Measurements from ENCODE around the gene PTPRF. TPM values are rescaled to one million over a fixed set of nuclear protein-coding genes. Genes with fewer than 3 reads are reported as not detected.

PTPRF gene
- total RNA-seq, 1 experiment from 2014 or later: 110 TPM

DNA sequence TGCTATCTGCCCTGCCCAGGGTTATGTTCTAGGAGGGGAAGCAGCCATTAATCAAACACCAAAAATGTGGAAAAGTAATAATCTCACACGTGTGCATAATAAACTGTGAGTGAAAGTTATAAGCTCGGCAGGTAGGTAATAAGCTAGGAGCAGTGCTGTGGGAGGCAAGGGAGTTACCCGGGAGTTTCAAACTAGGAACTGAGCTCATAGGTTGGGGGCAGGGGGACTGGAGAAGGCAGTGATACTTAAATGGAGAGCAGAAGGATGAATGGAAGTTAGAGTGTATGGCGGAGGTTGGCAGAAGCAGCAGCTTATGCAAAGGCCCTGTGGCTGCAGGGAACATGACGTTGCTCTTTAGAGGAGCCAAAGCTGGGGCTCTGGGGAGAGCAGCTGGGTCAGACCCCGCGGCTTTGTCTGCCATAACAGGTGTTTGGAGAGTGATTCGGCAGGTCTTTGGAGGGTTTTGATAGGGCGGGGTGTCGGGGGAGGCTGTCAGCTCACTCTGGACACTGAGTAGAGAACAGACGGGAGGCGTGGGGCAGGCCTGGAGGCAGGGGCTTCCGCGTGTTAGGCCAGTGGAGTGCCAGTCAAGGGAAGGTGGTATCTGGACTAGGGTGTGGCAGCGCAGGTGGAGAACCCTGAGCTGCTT, 20.0 kb downstream of the PTPRF start:
- no TSS peak for BruUV-seq (replicated peaks)
- TF ChIP-seq EZH2 (IDR thresholded peaks at IDR 0.05; ENCODE audit: borderline replicate concordance, low read depth, low read length, poor library complexity, severe bottlenecking): no peak
- TF ChIP-seq, protein P1, sequence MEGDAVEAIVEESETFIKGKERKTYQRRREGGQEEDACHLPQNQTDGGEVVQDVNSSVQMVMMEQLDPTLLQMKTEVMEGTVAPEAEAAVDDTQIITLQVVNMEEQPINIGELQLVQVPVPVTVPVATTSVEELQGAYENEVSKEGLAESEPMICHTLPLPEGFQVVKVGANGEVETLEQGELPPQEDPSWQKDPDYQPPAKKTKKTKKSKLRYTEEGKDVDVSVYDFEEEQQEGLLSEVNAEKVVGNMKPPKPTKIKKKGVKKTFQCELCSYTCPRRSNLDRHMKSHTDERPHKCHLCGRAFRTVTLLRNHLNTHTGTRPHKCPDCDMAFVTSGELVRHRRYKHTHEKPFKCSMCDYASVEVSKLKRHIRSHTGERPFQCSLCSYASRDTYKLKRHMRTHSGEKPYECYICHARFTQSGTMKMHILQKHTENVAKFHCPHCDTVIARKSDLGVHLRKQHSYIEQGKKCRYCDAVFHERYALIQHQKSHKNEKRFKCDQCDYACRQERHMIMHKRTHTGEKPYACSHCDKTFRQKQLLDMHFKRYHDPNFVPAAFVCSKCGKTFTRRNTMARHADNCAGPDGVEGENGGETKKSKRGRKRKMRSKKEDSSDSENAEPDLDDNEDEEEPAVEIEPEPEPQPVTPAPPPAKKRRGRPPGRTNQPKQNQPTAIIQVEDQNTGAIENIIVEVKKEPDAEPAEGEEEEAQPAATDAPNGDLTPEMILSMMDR (conservative IDR thresholded peaks at IDR 0.05; ENCODE audit: low read depth, low read length): no peak

GRCh38 chr1:43551396-43551888, 20.8 kb downstream of the PTPRF start:
- Histone ChIP-seq H3K36me3 (ENCODE audit: insufficient read depth, low read length, poor library complexity, severe bottlenecking) (peaks cover 20% of the 10 kb centered on the region), H3K27ac (ENCODE audit: low read depth, low read length, poor library complexity, severe bottlenecking) (no peak overlapping the region), H3K27me3 (replicated peaks; ENCODE audit: insufficient read depth, low read depth, low read length, poor library complexity) (no peaks in the 10 kb centered on the region), H3K9me3 (ENCODE audit: low read depth, low read length, poor library complexity, severe bottlenecking) (no peaks in the 10 kb centered on the region), H3K4me1 (ENCODE audit: insufficient read depth, low read length, poor library complexity, severe bottlenecking) (no peaks in the 10 kb centered on the region), H3K4me3 (ENCODE audit: low read depth, low read length, poor library complexity, severe bottlenecking) (no peak overlapping the region)
- no TSS peak for BruUV-seq (replicated peaks)
- no peak for DNase-seq (ENCODE audit: low spot score)
- intact Hi-C loops (cut with micrococcal nuclease; ENCODE audit: unreplicated experiment): no loop called here
- POLR2A ChIA-PET (ENCODE audit: low non-redundant PET): no interaction called here
- CTCF ChIA-PET: no interaction called here
- TF ChIP-seq, protein P1 (conservative IDR thresholded peaks at IDR 0.05; ENCODE audit: low read depth, low read length): no peak
- no peak for TF ChIP-seq EZH2 (IDR thresholded peaks at IDR 0.05; ENCODE audit: borderline replicate concordance, low read depth, low read length, poor library complexity, severe bottlenecking)

More for the DNA sequence above, 20.0 kb downstream of the PTPRF start:
- Histone ChIP-seq H3K36me3 (ENCODE audit: insufficient read depth, low read length, poor library complexity, severe bottlenecking) (peaks cover 14% of the 10 kb centered on the region), H3K4me1 (ENCODE audit: insufficient read depth, low read length, poor library complexity, severe bottlenecking) (peaks cover 5% of the 10 kb centered on the region), H3K4me3 (ENCODE audit: low read depth, low read length, poor library complexity, severe bottlenecking) (no peak overlapping the region), H3K27ac (ENCODE audit: low read depth, low read length, poor library complexity, severe bottlenecking) (no peak overlapping the region), H3K9me3 (ENCODE audit: low read depth, low read length, poor library complexity, severe bottlenecking) (no peaks in the 10 kb centered on the region), H3K27me3 (replicated peaks; ENCODE audit: insufficient read depth, low read depth, low read length, poor library complexity) (no peaks in the 10 kb centered on the region)
- no peak for DNase-seq (ENCODE audit: low spot score)
- CTCF ChIA-PET: no interaction called here
- POLR2A ChIA-PET (ENCODE audit: low non-redundant PET): no interaction called here
- intact Hi-C loops (cut with micrococcal nuclease; ENCODE audit: unreplicated experiment): no loop called here

DNA sequence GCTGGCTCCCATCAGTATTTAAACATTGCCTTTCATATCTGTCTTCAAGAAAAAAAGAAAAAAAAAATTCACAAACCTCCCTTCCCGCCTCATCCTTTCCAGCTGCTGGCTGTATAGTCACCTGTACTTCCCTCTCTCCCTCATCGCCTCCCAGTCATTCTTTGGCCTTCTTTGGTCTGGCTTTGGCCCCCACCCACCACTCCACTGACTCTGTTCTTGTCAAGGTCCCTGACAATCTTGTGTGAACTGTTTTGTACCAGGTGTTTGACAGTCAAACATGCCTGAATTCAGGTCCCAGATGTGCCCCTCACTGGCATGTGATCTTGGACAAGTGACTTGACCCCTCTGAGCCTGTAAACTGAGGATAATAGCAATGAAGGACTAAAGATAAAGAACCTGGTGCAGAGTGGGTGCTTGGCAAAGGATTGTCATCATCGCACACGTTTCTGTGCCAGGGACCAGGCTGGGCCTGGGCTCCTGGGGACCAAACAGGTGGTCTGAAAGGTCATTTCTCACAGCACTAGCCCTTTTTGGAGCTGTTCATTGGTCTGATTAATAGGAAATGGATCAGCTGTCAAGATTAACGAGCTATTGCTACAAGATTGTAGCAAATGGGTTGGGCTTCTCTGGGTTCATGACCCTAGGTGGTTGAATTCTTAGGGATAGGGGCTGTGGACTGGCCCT, 21.5 kb downstream of the PTPRF start:
- ChIA-PET CTCF (no interaction called here), POLR2A (ENCODE audit: low non-redundant PET) (no interaction called here)
- Histone ChIP-seq H3K4me3 (ENCODE audit: low read depth, low read length, poor library complexity, severe bottlenecking) (no peak overlapping the region), H3K27me3 (replicated peaks; ENCODE audit: insufficient read depth, low read depth, low read length, poor library complexity) (no peaks in the 10 kb centered on the region), H3K36me3 (ENCODE audit: insufficient read depth, low read length, poor library complexity, severe bottlenecking) (peaks cover 24% of the 10 kb centered on the region), H3K27ac (ENCODE audit: low read depth, low read length, poor library complexity, severe bottlenecking) (no peak overlapping the region), H3K4me1 (ENCODE audit: insufficient read depth, low read length, poor library complexity, severe bottlenecking) (no peaks in the 10 kb centered on the region), H3K9me3 (ENCODE audit: low read depth, low read length, poor library complexity, severe bottlenecking) (no peaks in the 10 kb centered on the region)
- intact Hi-C loops (cut with micrococcal nuclease; ENCODE audit: unreplicated experiment): no loop called here
- no peak for DNase-seq (ENCODE audit: low spot score)
- TF ChIP-seq EZH2 (IDR thresholded peaks at IDR 0.05; ENCODE audit: borderline replicate concordance, low read depth, low read length, poor library complexity, severe bottlenecking): no peak
- TF ChIP-seq, protein P1 (conservative IDR thresholded peaks at IDR 0.05; ENCODE audit: low read depth, low read length): no peak
- no TSS peak for BruUV-seq (replicated peaks)
